ENCODE results near the gene SGMS1.
"Not testable (repeated sequence)": the region's sequence is repeated elsewhere in the genome, so short reads cannot be mapped to it uniquely, and the experiment has no call there.

The SGMS1 gene

GRCh38 chr10:50426485-50426884 lies 197.3 kb downstream of the SGMS1 start:
- Histone ChIP-seq H3K4me2 (ENCODE audit: low read depth, low read length, poor library complexity, severe bottlenecking) (no peak overlapping the region), H3F3A (ENCODE audit: insufficient read depth) (no peaks in the 10 kb centered on the region), H3K27me3 (ENCODE audit: low read length) (no peaks in the 10 kb centered on the region), H3K36me3 (ENCODE audit: low read length) (0 out of 2 replicates have a peak, but pooled peaks cover 3% of the 10 kb centered on the region), H4K20me1 (ENCODE audit: low read depth, low read length) (no peaks in the 10 kb centered on the region), H3K9me2 (replicated peaks; ENCODE audit: insufficient read depth, low read length) (no peaks in the 10 kb centered on the region), H3K79me2 (ENCODE audit: insufficient read depth, low read length) (no peaks in the 10 kb centered on the region), H3K9ac (ENCODE audit: low read length) (no peak overlapping the region), H2AFZ (ENCODE audit: low read depth, low read length, severe bottlenecking) (no peak overlapping the region), H3K27ac (ENCODE audit: low read depth, low read length) (no peak overlapping the region), H3K9me3 (ENCODE audit: insufficient read depth, low read length) (no peaks in the 10 kb centered on the region), H3K4me3 (ENCODE audit: insufficient read depth, low read length, poor library complexity, severe bottlenecking) (no peak overlapping the region)
- TF ChIP-seq EZH2phosphoT487 (conservative IDR thresholded peaks at IDR 0.05; ENCODE audit: low read length) (no peak), CTCF (IDR thresholded peaks at IDR 0.05; ENCODE audit: insufficient read depth, low read length, poor library complexity, severe bottlenecking) (no peak)

GRCh38 chr10:50425215-50425614 lies 198.5 kb downstream of the SGMS1 start:
- not testable (repeated sequence) for H3F3A ChIP-seq (ENCODE audit: insufficient read depth); H3K4me3 ChIP-seq (ENCODE audit: insufficient read depth, low read length, poor library complexity, severe bottlenecking)

GRCh38 chr10:50423448-50423847 lies 200.3 kb downstream of the SGMS1 start:
- H3K36me3 ChIP-seq (ENCODE audit: low read length), result 0 out of 2 replicates have a peak, but pooled peaks cover 3% of the 10 kb centered on the region
- H3K9me3 ChIP-seq (ENCODE audit: insufficient read depth, low read length), result no peaks in the 10 kb centered on the region
- H3K79me2 ChIP-seq (ENCODE audit: insufficient read depth, low read length), result no peaks in the 10 kb centered on the region
- no peaks in the 10 kb centered on the region for H3K27me3 ChIP-seq (ENCODE audit: low read length)
- TF ChIP-seq EZH2phosphoT487 (conservative IDR thresholded peaks at IDR 0.05; ENCODE audit: low read length) (no peak), CTCF (IDR thresholded peaks at IDR 0.05; ENCODE audit: insufficient read depth, low read length, poor library complexity, severe bottlenecking) (no peak)
- H3F3A ChIP-seq (ENCODE audit: insufficient read depth), result peaks cover 5% of the 10 kb centered on the region; the same call in 1 of the 2 replicates
- no peak overlapping the region for H2AFZ ChIP-seq (ENCODE audit: low read depth, low read length, severe bottlenecking)
- no peak overlapping the region for H3K27ac ChIP-seq (ENCODE audit: low read depth, low read length)
- H3K9me2 ChIP-seq (replicated peaks; ENCODE audit: insufficient read depth, low read length), result no peaks in the 10 kb centered on the region
- H4K20me1 ChIP-seq (ENCODE audit: low read depth, low read length), result 0 out of 2 replicates have a peak, but pooled peaks cover 4% of the 10 kb centered on the region
- no peak overlapping the region for H3K4me2 ChIP-seq (ENCODE audit: low read depth, low read length, poor library complexity, severe bottlenecking)
- no peak overlapping the region for H3K4me3 ChIP-seq (ENCODE audit: insufficient read depth, low read length, poor library complexity, severe bottlenecking)
- no peak overlapping the region for H3K9ac ChIP-seq (ENCODE audit: low read length)

More at GRCh38 chr10:50425215-50425614, 198.5 kb downstream of the SGMS1 start:
- H3K79me2 ChIP-seq (ENCODE audit: insufficient read depth, low read length); H3K9ac ChIP-seq (ENCODE audit: low read length); H3K9me2 ChIP-seq (replicated peaks; ENCODE audit: insufficient read depth, low read length); H4K20me1 ChIP-seq (ENCODE audit: low read depth, low read length); H3K36me3 ChIP-seq (ENCODE audit: low read length); H3K27me3 ChIP-seq (ENCODE audit: low read length); H2AFZ ChIP-seq (ENCODE audit: low read depth, low read length, severe bottlenecking); H3K27ac ChIP-seq (ENCODE audit: low read depth, low read length); H3K9me3 ChIP-seq (ENCODE audit: insufficient read depth, low read length); H3K4me2 ChIP-seq (ENCODE audit: low read depth, low read length, poor library complexity, severe bottlenecking): not testable (repeated sequence)

GRCh38 chr10:50422259-50422658 lies 201.5 kb downstream of the SGMS1 start:
- TF ChIP-seq EZH2phosphoT487 (conservative IDR thresholded peaks at IDR 0.05; ENCODE audit: low read length), result no peak
- no peak for TF ChIP-seq CTCF (IDR thresholded peaks at IDR 0.05; ENCODE audit: insufficient read depth, low read length, poor library complexity, severe bottlenecking)
- Histone ChIP-seq H3K4me3 (ENCODE audit: insufficient read depth, low read length, poor library complexity, severe bottlenecking) (no peak overlapping the region), H3K36me3 (ENCODE audit: low read length) (0 out of 2 replicates have a peak, but pooled peaks cover 3% of the 10 kb centered on the region), H3K27ac (ENCODE audit: low read depth, low read length) (no peak overlapping the region), H3K79me2 (ENCODE audit: insufficient read depth, low read length) (no peaks in the 10 kb centered on the region), H3K9me3 (ENCODE audit: insufficient read depth, low read length) (no peaks in the 10 kb centered on the region), H3K9me2 (replicated peaks; ENCODE audit: insufficient read depth, low read length) (no peaks in the 10 kb centered on the region), H3K9ac (ENCODE audit: low read length) (no peak overlapping the region), H2AFZ (ENCODE audit: low read depth, low read length, severe bottlenecking) (no peak overlapping the region), H3K27me3 (ENCODE audit: low read length) (no peaks in the 10 kb centered on the region), H4K20me1 (ENCODE audit: low read depth, low read length) (0 out of 2 replicates have a peak, but pooled peaks cover 9% of the 10 kb centered on the region), H3F3A (ENCODE audit: insufficient read depth) (peaks cover 5% of the 10 kb centered on the region; the same call in 1 of the 2 replicates), H3K4me2 (ENCODE audit: low read depth, low read length, poor library complexity, severe bottlenecking) (no peak overlapping the region)
